ENCODE results near the gene SCG5. TPM values are rescaled to one million over a fixed set of nuclear protein-coding genes. Genes with fewer than 3 reads are reported as not detected.

Gene SCG5
- total RNA-seq, 4 donors from 2014 or later: not detected

GRCh38 chr15:32668942-32669341 lies 27.4 kb downstream of the SCG5 start:
- Histone ChIP-seq H3K27ac (no peak overlapping the region), H3K36me3 (no peaks in the 10 kb centered on the region), H3K4me1 (peaks cover 20% of the 10 kb centered on the region), H3K9me3 (no peaks in the 10 kb centered on the region), H3K4me3 (no peak overlapping the region), H3K27me3 (no peaks in the 10 kb centered on the region)
- DNase-seq (ENCODE audit: low spot score in 2 of 2): no peak
- WGBS: 98% methylated on average over 2 of the region's 2 CpGs
- TF ChIP-seq POLR2A (IDR thresholded peaks at IDR 0.05) (no peak), POLR2AphosphoS5 (IDR thresholded peaks at IDR 0.05) (no peak), EP300 (IDR thresholded peaks at IDR 0.05) (no peak), CTCF (IDR thresholded peaks at IDR 0.05) (no peak)

GRCh38 chr15:32669896-32670611 lies 28.5 kb downstream of the SCG5 start:
- Histone ChIP-seq H3K27ac (peak overlapping the region; percentile 71), H3K4me3 (no peak overlapping the region), H3K4me1 (peaks cover 20% of the 10 kb centered on the region), H3K9me3 (no peaks in the 10 kb centered on the region), H3K27me3 (no peaks in the 10 kb centered on the region), H3K36me3 (no peaks in the 10 kb centered on the region)
- 30% methylated on average over 5 of the region's 5 CpGs for WGBS
- TF ChIP-seq CTCF (IDR thresholded peaks at IDR 0.05): no peak
- peak in 2 of 3 donors; percentile 38 to 45 for TF ChIP-seq POLR2AphosphoS5 (IDR thresholded peaks at IDR 0.05)
- TF ChIP-seq EP300 (IDR thresholded peaks at IDR 0.05): no peak
- peak; percentile 83 for DNase-seq (ENCODE audit: low spot score in 2 of 2)

GRCh38 chr15:32670623-32671022 lies 29.1 kb downstream of the SCG5 start:
- Histone ChIP-seq H3K4me3 (no peak overlapping the region), H3K27ac (peak overlapping the region; percentile 71), H3K36me3 (no peaks in the 10 kb centered on the region), H3K4me1 (peaks cover 22% of the 10 kb centered on the region), H3K27me3 (no peaks in the 10 kb centered on the region), H3K9me3 (no peaks in the 10 kb centered on the region)
- no peak for DNase-seq (ENCODE audit: low spot score in 2 of 2)
- 59% methylated on average over 3 of the region's 3 CpGs for WGBS
- TF ChIP-seq POLR2A (IDR thresholded peaks at IDR 0.05) (no peak), POLR2AphosphoS5 (IDR thresholded peaks at IDR 0.05) (no peak), CTCF (IDR thresholded peaks at IDR 0.05) (no peak), EP300 (IDR thresholded peaks at IDR 0.05) (no peak)

- Histone ChIP-seq H3K27ac (peak overlapping the region; percentile 37), H3K27me3 (no peaks in the 10 kb centered on the region), H3K36me3 (no peaks in the 10 kb centered on the region), H3K4me3 (no peak overlapping the region), H3K9me3 (no peaks in the 10 kb centered on the region), H3K4me1 (peaks cover 32% of the 10 kb centered on the region)
- TF ChIP-seq POLR2A (IDR thresholded peaks at IDR 0.05): no peak
- TF ChIP-seq EP300 (IDR thresholded peaks at IDR 0.05): no peak
- no peak for TF ChIP-seq CTCF (IDR thresholded peaks at IDR 0.05)
- no peak for TF ChIP-seq POLR2AphosphoS5 (IDR thresholded peaks at IDR 0.05)
- 74% methylated on average over 26 of the region's 29 CpGs for WGBS
- no peak for DNase-seq (ENCODE audit: low spot score in 2 of 2)
Measured at GRCh38 chr15:32671339-32672325, 30.1 kb downstream of the SCG5 start.

- WGBS: 71% methylated on average over 2 of the region's 2 CpGs
- Histone ChIP-seq H3K4me3 (no peak overlapping the region), H3K36me3 (no peaks in the 10 kb centered on the region), H3K27me3 (no peaks in the 10 kb centered on the region), H3K27ac (no peak overlapping the region), H3K4me1 (peaks cover 48% of the 10 kb centered on the region), H3K9me3 (no peaks in the 10 kb centered on the region)
- no peak for TF ChIP-seq POLR2AphosphoS5 (IDR thresholded peaks at IDR 0.05)
- TF ChIP-seq CTCF (IDR thresholded peaks at IDR 0.05): no peak
- no peak for TF ChIP-seq EP300 (IDR thresholded peaks at IDR 0.05)
- TF ChIP-seq POLR2A (IDR thresholded peaks at IDR 0.05): no peak
- DNase-seq (ENCODE audit: low spot score in 2 of 2): no peak
Measured at GRCh38 chr15:32674681-32675080, 33.2 kb downstream of the SCG5 start.

Data from suprapubic skin (tissue), 4 donors.